ENCODE results near the gene DESI1.

DNA sequence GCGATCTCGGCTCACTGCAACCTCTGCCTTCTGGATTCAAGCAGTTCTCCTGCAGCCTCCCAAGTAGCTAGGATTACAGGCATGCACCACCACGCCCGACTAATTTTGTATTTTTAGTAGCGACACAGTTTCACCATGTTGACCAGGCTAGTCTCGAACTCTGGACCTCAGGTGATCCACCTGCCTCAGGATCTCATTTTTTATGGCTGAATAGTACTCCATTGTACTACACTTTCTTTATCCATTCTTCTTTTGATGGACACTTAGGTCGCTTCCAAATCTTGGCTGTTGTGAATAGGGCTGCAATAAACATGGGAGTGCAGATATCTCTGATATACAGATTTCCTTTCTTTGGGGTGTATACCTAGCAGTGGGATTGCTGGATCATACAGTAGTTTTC, 21.0 kb upstream of the DESI1 start:
- TF ChIP-seq EZH2 (IDR thresholded peaks at IDR 0.05), result no peak
- no peak for TF ChIP-seq POLR2AphosphoS5 (IDR thresholded peaks at IDR 0.05; ENCODE audit: borderline replicate concordance, low read depth, low read length)
- no peak for TF ChIP-seq FOXP2 (optimal IDR thresholded peaks at IDR 0.05; ENCODE audit: control extremely low read depth, extremely low read length, insufficient read depth)
